Chondrocyte (in vitro differentiated cells): ENCODE measurements around the gene AGO3. TPM values are rescaled to one million over a fixed set of nuclear protein-coding genes. Genes with fewer than 3 reads are reported as not detected.

Source experiments
- DNase-seq: peaks from one replicate; pipeline ENCODE4 v3.0.0; 2021; ENCODE audit warnings: mixed read lengths, low spot score
- H3K27ac Mint-ChIP-seq: one replicate; pipeline ENCODE4 v1.8.0; 2021; ENCODE audit warnings: mild to moderate bottlenecking, moderate library complexity, mixed read lengths; ENCODE audit not compliant: unreplicated experiment
- H3K27me3 Mint-ChIP-seq: 2 replicates; pipeline ENCODE4 v1.8.0; 2021; ENCODE audit warnings: low read depth, mixed read lengths
- H3K36me3 Mint-ChIP-seq: 2 replicates; pipeline ENCODE4 v1.8.0; 2021; ENCODE audit warnings: low read depth, mixed read lengths
- H3K4me1 Mint-ChIP-seq: 2 replicates; pipeline ENCODE4 v1.8.0; 2021; ENCODE audit warnings: low read depth, mild to moderate bottlenecking, mixed read lengths
- H3K4me3 Mint-ChIP-seq: one replicate; pipeline ENCODE4 v1.8.0; 2021; ENCODE audit warnings: mild to moderate bottlenecking, moderate library complexity, mixed read lengths; ENCODE audit not compliant: unreplicated experiment
- H3K9me3 Mint-ChIP-seq: 2 replicates; pipeline ENCODE4 v1.8.0; 2021; ENCODE audit warnings: low read depth, mixed read lengths
- total RNA-seq: library from RNA; stranded (reverse); gene quantifications from 3 replicates; pipeline ENCODE4 v1.2.1, GENCODE V29; 2021
- TF ChIP-seq, protein P1 (sequence below): fragments of 200-600 bp; sonication (generic); IDR thresholded peaks from 2 replicates; pipeline ENCODE4 v1.5.0; 2021; ENCODE audit warnings: antibody characterized with exemption, mild to moderate bottlenecking, moderate library complexity

AGO3 gene
- total RNA-seq, 1 donor from 2014 or later = 26.1 TPM

DNA sequence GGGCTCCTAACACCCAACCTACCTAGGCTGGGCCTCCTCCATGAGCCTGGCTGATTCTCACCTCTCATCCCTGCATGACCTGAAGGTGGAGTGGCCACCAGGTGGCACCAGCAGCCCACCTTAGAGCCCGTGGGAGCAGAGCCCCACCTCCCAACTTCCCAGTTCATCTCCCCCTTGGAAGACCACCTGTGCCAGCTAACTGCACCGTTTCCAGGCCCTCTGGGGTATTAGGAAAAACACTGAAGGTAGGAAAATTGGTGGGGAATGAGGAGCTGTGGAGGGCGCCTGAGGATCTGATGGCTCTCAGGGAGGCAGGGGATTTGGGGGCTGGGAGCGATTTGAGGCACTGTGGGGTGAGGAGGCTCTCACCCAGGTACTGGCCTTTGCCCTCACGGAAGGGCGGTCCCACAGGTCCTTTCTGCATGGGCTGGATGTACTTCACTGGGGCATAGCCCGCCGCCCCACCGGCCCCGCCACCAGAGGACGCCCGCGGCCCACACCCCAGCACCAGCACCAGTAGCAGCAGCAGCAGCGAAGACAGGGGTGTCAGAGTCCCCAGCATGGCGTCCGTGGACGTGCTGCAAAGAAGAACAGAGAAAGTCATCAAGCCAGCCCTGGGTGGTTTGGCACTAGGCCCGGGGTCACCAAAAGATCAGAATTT, 168.9 kb downstream of the AGO3 start:
- Mint-ChIP-seq H3K27ac (no peak overlapping the region), H3K4me3 (no peak overlapping the region), H3K36me3 (no peaks in the 10 kb centered on the region), H3K4me1 (peaks cover 14% of the 10 kb centered on the region), H3K9me3 (no peaks in the 10 kb centered on the region), H3K27me3 (no peaks in the 10 kb centered on the region)
- no peak for DNase-seq
- TF ChIP-seq, protein P1, sequence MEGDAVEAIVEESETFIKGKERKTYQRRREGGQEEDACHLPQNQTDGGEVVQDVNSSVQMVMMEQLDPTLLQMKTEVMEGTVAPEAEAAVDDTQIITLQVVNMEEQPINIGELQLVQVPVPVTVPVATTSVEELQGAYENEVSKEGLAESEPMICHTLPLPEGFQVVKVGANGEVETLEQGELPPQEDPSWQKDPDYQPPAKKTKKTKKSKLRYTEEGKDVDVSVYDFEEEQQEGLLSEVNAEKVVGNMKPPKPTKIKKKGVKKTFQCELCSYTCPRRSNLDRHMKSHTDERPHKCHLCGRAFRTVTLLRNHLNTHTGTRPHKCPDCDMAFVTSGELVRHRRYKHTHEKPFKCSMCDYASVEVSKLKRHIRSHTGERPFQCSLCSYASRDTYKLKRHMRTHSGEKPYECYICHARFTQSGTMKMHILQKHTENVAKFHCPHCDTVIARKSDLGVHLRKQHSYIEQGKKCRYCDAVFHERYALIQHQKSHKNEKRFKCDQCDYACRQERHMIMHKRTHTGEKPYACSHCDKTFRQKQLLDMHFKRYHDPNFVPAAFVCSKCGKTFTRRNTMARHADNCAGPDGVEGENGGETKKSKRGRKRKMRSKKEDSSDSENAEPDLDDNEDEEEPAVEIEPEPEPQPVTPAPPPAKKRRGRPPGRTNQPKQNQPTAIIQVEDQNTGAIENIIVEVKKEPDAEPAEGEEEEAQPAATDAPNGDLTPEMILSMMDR = peak; percentile 94

DNA sequence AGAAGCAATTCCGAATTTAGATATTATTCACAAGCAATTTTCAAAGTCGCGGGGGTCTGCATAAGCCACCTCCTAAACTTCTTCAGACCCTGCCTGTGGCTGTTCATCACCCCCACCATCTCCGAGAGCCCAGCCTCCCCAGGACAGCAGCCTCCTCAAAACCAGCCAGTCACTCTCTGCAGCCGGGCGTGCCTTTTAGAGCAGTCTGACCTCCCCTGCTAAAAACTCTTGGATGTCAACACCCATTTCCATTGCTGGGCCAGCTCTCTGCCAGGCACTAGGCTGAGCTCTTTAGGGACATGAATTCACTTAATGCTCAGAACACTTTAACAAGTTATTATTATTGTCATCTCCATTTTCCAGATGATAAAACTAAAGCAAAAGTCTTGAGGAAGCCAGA, 169.5 kb downstream of the AGO3 start:
- no peak for DNase-seq
- Mint-ChIP-seq H3K9me3 (no peaks in the 10 kb centered on the region), H3K4me3 (no peak overlapping the region)

DNA sequence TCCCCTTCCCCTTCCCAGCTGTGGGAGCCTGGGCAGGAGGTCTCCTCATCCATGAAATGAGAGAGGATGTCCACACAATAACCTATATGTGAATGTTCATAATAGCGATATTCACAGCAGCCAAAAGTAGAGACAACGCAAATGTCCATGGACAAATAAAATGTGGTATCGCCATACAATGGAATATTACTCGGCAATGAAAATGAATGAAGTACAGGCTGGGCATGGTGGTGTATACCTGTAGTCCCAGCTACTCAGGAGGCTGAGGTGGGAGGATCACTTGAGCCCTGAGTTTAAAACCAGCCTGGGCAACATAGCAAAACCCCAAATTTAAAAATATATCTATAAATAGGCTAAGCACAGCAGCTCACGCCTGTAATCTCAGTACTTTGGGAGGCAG, 170.6 kb downstream of the AGO3 start:
- Mint-ChIP-seq H3K27ac (no peak overlapping the region), H3K9me3 (no peaks in the 10 kb centered on the region), H3K4me3 (no peak overlapping the region), H3K4me1 (peaks cover 21% of the 10 kb centered on the region), H3K36me3 (no peaks in the 10 kb centered on the region), H3K27me3 (no peaks in the 10 kb centered on the region)
- TF ChIP-seq, protein P1 = no peak
- no peak for DNase-seq

More for the DNA sequence above, 169.5 kb downstream of the AGO3 start:
- TF ChIP-seq, protein P1 = no peak
- H3K36me3 Mint-ChIP-seq = no peaks in the 10 kb centered on the region
- peaks cover 14% of the 10 kb centered on the region for H3K4me1 Mint-ChIP-seq
- no peaks in the 10 kb centered on the region for H3K27me3 Mint-ChIP-seq
- no peak overlapping the region for H3K27ac Mint-ChIP-seq

DNA sequence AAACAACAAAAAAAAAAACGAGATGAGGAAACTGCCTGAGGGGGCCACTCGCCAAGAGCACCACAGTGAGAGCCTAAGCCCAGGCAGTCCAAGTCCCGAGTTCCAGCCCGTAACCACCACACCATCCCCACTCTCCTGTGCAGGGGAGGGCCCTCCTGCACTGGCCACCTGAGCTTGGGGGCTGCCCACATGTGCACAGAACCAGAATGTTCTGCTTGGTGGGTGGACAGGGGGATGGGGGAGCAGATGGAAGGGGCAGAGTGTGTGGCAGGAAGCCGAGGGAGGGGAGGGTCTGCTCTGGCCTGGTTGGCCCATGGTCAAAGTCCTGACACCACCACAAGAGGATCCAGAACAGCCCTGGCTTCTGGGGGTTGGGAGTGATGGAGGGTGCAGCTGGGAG, 175.4 kb downstream of the AGO3 start:
- no peak overlapping the region for H3K4me3 Mint-ChIP-seq
- DNase-seq = no peak
- H3K27ac Mint-ChIP-seq = peak overlapping the region; percentile 74
- peaks cover 38% of the 10 kb centered on the region for H3K4me1 Mint-ChIP-seq
- TF ChIP-seq, protein P1 = no peak
- H3K27me3 Mint-ChIP-seq = no peaks in the 10 kb centered on the region
- no peaks in the 10 kb centered on the region for H3K36me3 Mint-ChIP-seq
- no peaks in the 10 kb centered on the region for H3K9me3 Mint-ChIP-seq

DNA sequence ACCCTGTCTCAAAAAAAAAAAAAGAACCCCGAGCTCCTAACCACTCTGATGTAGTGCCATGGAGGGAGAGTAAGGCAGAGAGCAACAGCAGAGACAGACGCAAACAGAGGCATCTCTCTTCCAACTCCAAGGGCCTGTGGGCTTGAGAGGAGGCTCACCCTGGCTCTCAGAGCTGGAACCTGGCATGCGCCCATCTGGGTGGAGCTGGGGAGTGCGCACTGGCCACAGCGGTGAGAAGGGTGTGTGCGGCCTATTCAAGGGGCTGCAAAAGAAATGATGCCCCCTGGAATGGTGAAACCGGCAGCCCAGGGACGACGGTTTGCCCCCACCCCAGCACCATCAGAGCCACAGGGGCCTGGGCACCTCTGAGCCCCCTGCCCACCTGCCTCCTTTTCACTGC, 176.5 kb downstream of the AGO3 start:
- H3K27me3 Mint-ChIP-seq = no peaks in the 10 kb centered on the region
- H3K27ac Mint-ChIP-seq = no peak overlapping the region
- peaks cover 39% of the 10 kb centered on the region for H3K4me1 Mint-ChIP-seq
- TF ChIP-seq, protein P1 = no peak
- no peaks in the 10 kb centered on the region for H3K9me3 Mint-ChIP-seq
- H3K36me3 Mint-ChIP-seq = no peaks in the 10 kb centered on the region
- H3K4me3 Mint-ChIP-seq = no peak overlapping the region
- peak; percentile 75 for DNase-seq
